BLaER1 treated with 17β-estradiol and CSF1 and Interleukin-3, amounts not matched to agents 10 nM and 100 nM (cell line): Measurements from ENCODE around the gene IL11.

ENCODE experiments used
- H3K27ac ChIP-seq, 11 experiments: shearing (Covaris generic); formaldehyde crosslinking; 2 replicates each; pipeline ENCODE4 v1.8.1; 2022
- H3K27me3 ChIP-seq, 11 experiments: shearing (Covaris generic); formaldehyde crosslinking; 2 replicates each; pipeline ENCODE4 v1.8.1; 2022
- H3K36me3 ChIP-seq, 11 experiments: shearing (Covaris generic); formaldehyde crosslinking; 2 replicates each; pipeline ENCODE4 v1.8.1; 2022
- H3K4me1 ChIP-seq, 10 experiments: shearing (Covaris generic); formaldehyde crosslinking; 2 replicates each; pipeline ENCODE4 v1.8.1; 2022
- H3K4me2 ChIP-seq, 11 experiments: shearing (Covaris generic); formaldehyde crosslinking; 2 replicates each; pipeline ENCODE4 v1.8.1; 2022
- H3K4me3 ChIP-seq, 10 experiments: shearing (Covaris generic); formaldehyde crosslinking; 2 replicates each; pipeline ENCODE4 v1.8.1; 2022
- H3K9ac ChIP-seq, 11 experiments: shearing (Covaris generic); formaldehyde crosslinking; 2 replicates each; pipeline ENCODE4 v1.8.1; 2022
- H3K9me3 ChIP-seq, 11 experiments: shearing (Covaris generic); formaldehyde crosslinking; replicated peaks in 1 of 11; 2 replicates each; pipeline ENCODE4 v1.8.1; 2022
- H4K20me1 ChIP-seq, 11 experiments: shearing (Covaris generic); formaldehyde crosslinking; 2 replicates each; pipeline ENCODE4 v1.8.1; 2022
- Cebpa-rat ChIP-seq, 11 experiments: shearing (Covaris generic); IDR thresholded peaks; 2 replicates each; pipeline ENCODE4 v1.8.1; 2022

Gene IL11

DNA sequence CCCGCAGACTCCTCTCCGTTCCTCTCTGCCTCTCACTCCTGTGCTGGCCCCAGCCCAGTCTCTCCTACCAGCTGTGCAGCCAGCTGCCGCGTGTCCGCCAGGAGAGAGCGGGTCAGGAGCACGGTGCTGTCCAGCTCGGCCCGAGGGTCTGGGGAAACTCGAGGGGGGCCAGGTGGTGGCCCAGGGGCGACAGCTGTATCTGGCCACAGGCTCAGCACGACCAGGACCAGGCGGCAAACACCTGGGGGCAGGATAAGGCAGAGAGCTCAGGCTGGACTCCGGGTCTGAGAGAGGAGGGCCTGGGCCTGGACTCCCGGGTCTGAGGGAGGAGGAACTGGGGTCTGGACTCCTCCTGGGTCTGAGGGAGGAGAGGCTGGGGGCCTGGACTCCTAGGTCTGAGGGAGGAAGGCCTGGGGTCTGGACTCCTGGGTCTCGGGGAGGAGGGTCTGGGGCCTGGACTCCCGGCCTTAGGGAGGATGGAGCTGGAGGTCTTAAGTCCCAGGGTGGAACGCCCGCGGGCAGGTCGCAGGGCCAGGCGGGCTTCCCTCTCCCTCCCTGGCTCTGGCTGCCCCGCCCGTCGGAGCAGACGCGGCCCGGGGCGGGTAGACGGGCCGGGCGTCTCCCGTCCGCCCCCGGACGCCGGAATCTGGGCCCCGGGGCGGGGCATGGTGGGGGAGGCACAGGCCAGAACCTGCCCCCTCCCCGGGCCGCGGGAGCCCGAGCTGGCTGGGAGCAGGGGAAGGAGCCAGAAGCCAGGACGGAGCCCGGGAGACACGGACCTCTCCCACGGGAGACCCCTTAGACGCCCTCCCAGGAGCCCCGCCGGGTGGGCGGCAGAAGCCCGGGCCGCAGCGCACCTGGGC lies 1.3 kb downstream of the IL11 start:
- peak overlapping the region; percentile 75 to 89 (median 82) for H3K4me2 ChIP-seq
- peaks cover 53 to 78% (median 73%) of the 10 kb centered on the region in 11 experiments for H3K27me3 ChIP-seq
- no peaks in the 10 kb centered on the region for H3K36me3 ChIP-seq
- peak overlapping the region; percentile 33 to 67 (median 51); a peak in 18 of 20 replicates for H3K4me3 ChIP-seq
- H3K4me1 ChIP-seq = peaks cover 12 to 26% (median 19%) of the 10 kb centered on the region in 10 experiments; a peak in 18 of 20 replicates
- H3K9me3 ChIP-seq = no peaks in the 10 kb centered on the region
- H3K27ac ChIP-seq = no peak overlapping the region
- peak overlapping the region in 9 of 11 experiments; percentile 38 to 67 (median 51); a peak in 12 of 22 replicates for H3K9ac ChIP-seq
- TF ChIP-seq Cebpa-rat (IDR thresholded peaks at IDR 0.05) = no peak
- H4K20me1 ChIP-seq = peaks cover 0 to 26% (median 7%) of the 10 kb centered on the region in 11 experiments; a peak in 9 of 22 replicates

DNA sequence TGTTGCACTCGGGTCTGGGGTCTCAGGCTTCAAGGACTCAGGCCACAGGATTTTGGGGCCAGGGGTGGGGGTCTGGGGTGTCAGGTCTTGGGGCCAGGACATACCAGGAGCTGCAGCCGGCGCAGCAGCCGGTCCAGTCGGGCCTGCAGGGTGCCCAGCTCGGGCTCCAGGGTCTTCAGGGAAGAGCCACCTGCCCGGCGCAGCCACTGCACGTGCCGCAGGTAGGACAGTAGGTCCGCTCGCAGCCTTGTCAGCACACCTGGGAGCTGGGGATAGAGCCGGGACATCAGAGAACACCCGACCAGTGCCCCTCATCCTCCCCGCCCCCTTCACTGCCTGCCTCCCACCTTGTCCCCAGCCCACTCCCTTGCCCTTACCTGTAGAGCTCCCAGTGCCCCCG lies 2.2 kb downstream of the IL11 start:
- H3K9me3 ChIP-seq = no peaks in the 10 kb centered on the region
- TF ChIP-seq Cebpa-rat (IDR thresholded peaks at IDR 0.05) = no peak
- no peak overlapping the region for H3K4me3 ChIP-seq
- H3K27ac ChIP-seq = no peak overlapping the region
- peaks cover 0 to 26% (median 7%) of the 10 kb centered on the region in 11 experiments; a peak in 9 of 22 replicates for H4K20me1 ChIP-seq
- H3K27me3 ChIP-seq = peaks cover 52 to 70% (median 65%) of the 10 kb centered on the region in 11 experiments
- peaks cover 12 to 28% (median 19%) of the 10 kb centered on the region in 10 experiments; a peak in 18 of 20 replicates for H3K4me1 ChIP-seq
- H3K9ac ChIP-seq = no peak overlapping the region
- no peaks in the 10 kb centered on the region for H3K36me3 ChIP-seq
- H3K4me2 ChIP-seq = no peak overlapping the region

GRCh38 chr19:55366790-55367189 lies 3.5 kb downstream of the IL11 start:
- TF ChIP-seq Cebpa-rat (IDR thresholded peaks at IDR 0.05) = no peak
- Histone ChIP-seq H3K27me3 (peaks cover 41 to 56% (median 52%) of the 10 kb centered on the region in 11 experiments), H3K36me3 (no peaks in the 10 kb centered on the region), H3K9me3 (no peaks in the 10 kb centered on the region), H4K20me1 (peaks cover 0 to 20% (median 7%) of the 10 kb centered on the region in 11 experiments; a peak in 9 of 22 replicates), H3K4me1 (peaks cover 6 to 21% (median 12%) of the 10 kb centered on the region in 10 experiments; a peak in 15 of 20 replicates), H3K4me3 (no peak overlapping the region), H3K9ac (no peak overlapping the region), H3K4me2 (no peak overlapping the region), H3K27ac (no peak overlapping the region)

DNA sequence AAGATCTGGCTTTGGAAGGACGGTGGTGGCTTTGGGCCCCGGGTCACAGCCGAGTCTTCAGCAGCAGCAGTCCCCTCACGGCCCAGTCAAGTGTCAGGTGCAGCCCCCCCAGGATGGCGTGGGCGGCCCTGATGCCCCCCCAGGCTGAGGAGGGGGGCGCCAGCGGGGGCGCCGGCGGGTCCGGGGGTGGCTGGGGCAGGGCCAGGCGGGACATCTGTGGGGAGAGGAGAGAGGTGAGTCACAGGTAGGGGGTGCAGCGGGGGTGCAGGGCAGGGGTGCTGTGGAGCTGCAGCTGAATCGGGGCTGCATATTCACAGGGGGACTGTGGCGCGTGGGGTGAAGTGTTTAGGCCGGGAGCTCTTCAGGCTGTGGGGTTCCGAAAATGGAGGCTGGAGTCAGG lies 4.3 kb downstream of the IL11 start:
- Histone ChIP-seq H3K27me3 (peaks cover 33 to 48% (median 43%) of the 10 kb centered on the region in 11 experiments), H3K36me3 (no peaks in the 10 kb centered on the region), H3K4me3 (no peak overlapping the region), H3K4me2 (no peak overlapping the region), H3K27ac (no peak overlapping the region), H3K9me3 (no peaks in the 10 kb centered on the region), H3K9ac (no peak overlapping the region), H3K4me1 (peaks cover 6 to 21% (median 12%) of the 10 kb centered on the region in 10 experiments; a peak in 15 of 20 replicates), H4K20me1 (peaks cover 0 to 19% (median 7%) of the 10 kb centered on the region in 11 experiments; a peak in 9 of 22 replicates)
- no peak for TF ChIP-seq Cebpa-rat (IDR thresholded peaks at IDR 0.05)

DNA sequence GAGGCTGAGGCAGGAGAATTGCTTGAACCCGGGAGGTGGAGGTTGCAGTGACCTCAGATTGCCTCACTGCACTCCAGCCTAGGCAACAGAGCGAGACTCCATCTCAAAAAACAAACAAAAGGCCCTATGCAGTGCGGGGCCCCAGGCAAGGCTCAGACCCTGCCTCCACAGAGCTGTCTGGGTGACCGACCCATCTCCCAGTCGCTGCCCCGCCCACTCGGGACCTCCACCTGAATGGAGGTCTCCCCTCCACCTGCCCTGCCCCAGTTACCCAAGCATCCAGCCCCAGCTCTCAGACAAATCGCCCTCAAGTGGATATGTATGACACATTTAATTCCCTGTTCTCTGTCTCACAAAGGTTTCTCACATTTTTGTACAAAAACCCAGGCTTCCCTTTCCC lies 5.0 kb downstream of the IL11 start:
- peaks cover 6 to 21% (median 12%) of the 10 kb centered on the region in 10 experiments; a peak in 15 of 20 replicates for H3K4me1 ChIP-seq
- H3K4me2 ChIP-seq = no peak overlapping the region
- H3K36me3 ChIP-seq = no peaks in the 10 kb centered on the region
- peaks cover 26 to 41% (median 36%) of the 10 kb centered on the region in 11 experiments for H3K27me3 ChIP-seq
- H3K9ac ChIP-seq = no peak overlapping the region
- H3K27ac ChIP-seq = no peak overlapping the region
- no peak for TF ChIP-seq Cebpa-rat (IDR thresholded peaks at IDR 0.05)
- no peak overlapping the region for H3K4me3 ChIP-seq
- H4K20me1 ChIP-seq = peaks cover 0 to 14% (median 3%) of the 10 kb centered on the region in 11 experiments; a peak in 8 of 22 replicates
- no peaks in the 10 kb centered on the region for H3K9me3 ChIP-seq

DNA sequence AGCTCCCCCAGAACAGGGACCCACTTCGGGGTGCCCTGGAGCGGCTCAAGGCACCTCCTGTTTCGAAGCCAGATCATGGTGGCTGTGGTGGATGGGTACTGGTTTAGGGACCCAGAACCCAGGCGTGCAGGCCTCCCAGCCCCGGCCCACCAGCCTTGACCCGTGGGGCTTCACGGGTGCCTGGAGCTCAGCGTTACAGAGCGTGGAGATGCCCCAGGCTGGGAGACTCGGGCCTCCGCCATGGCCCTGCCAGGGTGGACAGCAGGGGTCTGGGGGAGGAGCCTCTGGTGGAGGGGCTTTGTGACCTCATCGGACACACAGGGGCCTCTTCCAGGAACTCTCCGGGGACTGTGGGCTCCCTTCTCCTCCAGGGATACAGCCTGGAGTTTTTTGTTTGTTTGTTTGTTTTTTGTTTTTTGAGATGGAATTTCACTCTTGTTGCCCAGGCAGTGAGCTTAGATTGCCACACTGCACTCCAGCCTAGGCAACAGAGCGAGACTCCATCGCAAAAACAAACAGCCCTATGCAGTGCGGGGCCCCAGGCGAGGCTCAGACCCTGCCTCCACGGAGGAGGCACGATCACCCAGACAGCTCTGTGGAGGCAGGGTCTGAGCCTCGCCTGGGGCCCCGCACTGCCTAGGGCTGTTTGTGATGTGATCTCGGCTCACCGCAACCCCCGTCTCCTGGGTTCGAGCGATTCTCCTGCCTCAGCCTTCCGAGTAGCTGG lies 7.1 kb downstream of the IL11 start, which contains the start of gene GARIN5B:
GARIN5B (minus strand) TSS at position 271 of the 727 bp plus-strand sequence; CDS start at position 77, 194 bp downstream.
- H3K4me2 ChIP-seq = no peak within 1 kb of the TSS
- no peak for TF ChIP-seq Cebpa-rat (IDR thresholded peaks at IDR 0.05)
- no peaks in the 10 kb centered on the region for H3K36me3 ChIP-seq
- peaks cover 0 to 8% (median 0%) of the 10 kb centered on the region in 10 experiments; a peak in 1 of 20 replicates for H3K4me1 ChIP-seq
- peaks cover 6 to 25% (median 18%) of the 10 kb centered on the region in 11 experiments for H3K27me3 ChIP-seq
- H3K4me3 ChIP-seq = no peak within 1 kb of the TSS
- no peaks in the 10 kb centered on the region for H3K9me3 ChIP-seq
- no peaks in the 10 kb centered on the region; a peak in 1 of 22 replicates for H4K20me1 ChIP-seq
- H3K27ac ChIP-seq = no peak within 1 kb of the TSS
- H3K9ac ChIP-seq = no peak within 1 kb of the TSS

DNA sequence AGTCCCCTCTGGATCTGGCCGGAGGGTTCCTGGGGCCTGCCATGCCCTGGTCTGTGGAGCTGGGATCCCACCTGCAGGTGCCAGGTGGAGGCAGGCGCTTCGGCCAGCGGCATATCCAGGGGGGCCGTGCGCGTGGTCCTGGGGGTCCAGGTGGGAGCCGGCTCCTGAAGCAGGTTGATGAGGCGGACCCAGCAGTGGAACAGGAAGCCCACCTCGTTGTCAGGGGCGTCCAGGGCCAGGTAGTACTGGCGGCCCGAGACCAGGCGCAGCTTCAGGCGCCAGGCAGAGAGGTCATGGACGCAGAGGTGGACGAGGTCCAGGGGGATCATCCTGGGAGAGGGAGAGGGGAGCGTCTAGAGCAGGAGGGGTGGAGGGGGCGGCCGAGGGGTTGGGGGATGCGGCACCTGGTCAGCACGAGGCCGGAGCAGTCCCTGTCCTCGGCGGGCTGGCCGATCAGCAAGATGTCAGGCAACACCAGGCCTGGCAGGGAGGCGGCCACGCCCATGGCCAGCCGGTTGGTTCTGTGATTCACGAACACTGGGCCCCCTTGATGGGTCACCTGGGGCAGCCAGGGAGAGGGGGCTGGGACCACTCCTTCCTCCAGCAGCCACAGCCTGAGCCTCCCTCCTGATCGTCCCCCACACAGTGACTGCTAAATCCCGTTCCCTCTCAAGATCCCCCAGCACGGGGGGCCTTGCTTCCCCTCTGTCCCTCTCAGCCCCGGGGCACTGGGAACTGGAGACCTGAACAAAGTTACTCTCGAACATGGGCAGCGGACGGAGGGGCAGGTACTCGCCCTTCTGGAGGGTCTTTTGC lies 7.9 kb downstream of the IL11 start:
- TF ChIP-seq Cebpa-rat (IDR thresholded peaks at IDR 0.05) = no peak
- Histone ChIP-seq H3K4me1 (peaks cover 0 to 8% (median 0%) of the 10 kb centered on the region in 10 experiments; a peak in 1 of 20 replicates), H3K4me2 (no peak overlapping the region), H3K4me3 (no peak overlapping the region), H3K9me3 (no peaks in the 10 kb centered on the region), H4K20me1 (no peaks in the 10 kb centered on the region), H3K36me3 (no peaks in the 10 kb centered on the region), H3K27ac (no peak overlapping the region), H3K9ac (no peak overlapping the region), H3K27me3 (peaks cover under 1 to 21% (median 12%) of the 10 kb centered on the region in 11 experiments; a peak in 20 of 22 replicates)

GRCh38 chr19:55360902-55361301 lies 9.4 kb downstream of the IL11 start:
- no peak overlapping the region for H3K9ac ChIP-seq
- no peaks in the 10 kb centered on the region; a peak in 1 of 22 replicates for H3K9me3 ChIP-seq
- peaks cover 16 to 27% (median 20%) of the 10 kb centered on the region in 11 experiments for H3K27me3 ChIP-seq
- H3K4me1 ChIP-seq = peaks cover 0 to 11% (median 0%) of the 10 kb centered on the region in 10 experiments; a peak in 1 of 20 replicates
- TF ChIP-seq Cebpa-rat (IDR thresholded peaks at IDR 0.05) = no peak
- no peak overlapping the region for H3K27ac ChIP-seq
- no peak overlapping the region for H3K4me2 ChIP-seq
- H4K20me1 ChIP-seq = no peaks in the 10 kb centered on the region
- H3K36me3 ChIP-seq = no peaks in the 10 kb centered on the region
- H3K4me3 ChIP-seq = no peak overlapping the region
